B cell (primary cell): ENCODE results near the gene SEM1. TPM values are rescaled to one million over a fixed set of nuclear protein-coding genes. Genes with fewer than 3 reads are reported as not detected.

ENCODE experiments used
- ATAC-seq: fragments of 200-7000 bp; cut with Tn5 transposase; one replicate; pipeline ENCODE4 v1.10.0; 2021; ENCODE audit warnings: low read depth, mild to moderate bottlenecking, moderate number of reproducible peaks, moderate library complexity
- CTCF ChIA-PET: fragments of 350-600 bp; sonication (Branson Sonifier 250); formaldehyde crosslinking; loops from one replicate; lab custom pipeline; 2021; ENCODE audit warnings: antibody characterized with exemption, inconsistent platforms; lab: Charles Lee
- POLR2A ChIA-PET: fragments of 350-600 bp; sonication (Branson Sonifier 250); formaldehyde crosslinking; loops from one replicate; lab custom pipeline; 2021; ENCODE audit warnings: antibody characterized with exemption; lab: Charles Lee
- DNase-seq: peaks from one replicate; pipeline ENCODE4 v3.0.0; 2013
- H2AFZ ChIP-seq: 2 replicates; pipeline ENCODE4 v1.6.1; 2012; ENCODE audit warnings: mild to moderate bottlenecking, low read depth, low read length; ENCODE audit not compliant: insufficient read depth, poor library complexity, severe bottlenecking
- H3K27ac ChIP-seq, 2 donors: 1 replicate in 1 of 2; 2 replicates in 1 of 2; pipeline ENCODE4 v1.5.1; 2012 to 2013; ENCODE audit warnings: low read length in 2 of 2, mild to moderate bottlenecking in 2 of 2, moderate library complexity in 1 of 2
- H3K27me3 ChIP-seq, 4 experiments: fragments of 200-600 bp in 1 of 4; sonication (generic) in 1 of 4; replicated peaks in 1 of 4; 1 replicate in 2 of 4; 2 replicates in 2 of 4; pipeline versions ENCODE4 v1.6.1 to v1.7.0; 2013 to 2016; ENCODE audit warnings: low read length in 3 of 4, mild to moderate bottlenecking in 2 of 4, mixed read lengths in 1 of 4, moderate library complexity in 1 of 4; ENCODE audit not compliant: insufficient read depth in 4 of 4, control insufficient read depth in 3 of 4; ENCODE audit errors: control extremely low read depth in 1 of 4
- H3K36me3 ChIP-seq, 2 experiments: replicated peaks in 1 of 2; 1 replicate in 1 of 2; 2 replicates in 1 of 2; pipeline versions ENCODE4 v1.6.1 to v1.7.1; 2013; ENCODE audit warnings: low read length in 1 of 2; ENCODE audit not compliant: insufficient read depth in 2 of 2, control insufficient read depth in 1 of 2; ENCODE audit errors: control extremely low read depth in 1 of 2, extremely low read depth in 1 of 2
- H3K4me1 ChIP-seq, 2 donors: fragments of 200-600 bp in 1 of 2; sonication (generic) in 1 of 2; 1 replicate in 1 of 2; 2 replicates in 1 of 2; pipeline versions ENCODE4 v1.5.1 to v1.6.1; 2013 to 2017; ENCODE audit warnings: low read length in 2 of 2; ENCODE audit not compliant: control insufficient read depth in 2 of 2, insufficient read depth in 2 of 2
- H3K4me2 ChIP-seq: replicated peaks from 2 replicates; pipeline ENCODE3; 2012; ENCODE audit warnings: mild to moderate bottlenecking, low read depth, low read length; ENCODE audit not compliant: poor library complexity, severe bottlenecking
- H3K4me3 ChIP-seq, 5 experiments: fragments of 200-600 bp in 1 of 5; sonication (generic) in 1 of 5; 1 replicate in 3 of 5; 2 replicates in 2 of 5; pipeline versions ENCODE4 v1.5.1 to v1.7.0; 2011 to 2016; ENCODE audit warnings: low read length in 4 of 5, mild to moderate bottlenecking in 4 of 5, low read depth in 2 of 5, control low read depth in 1 of 5, moderate library complexity in 1 of 5; ENCODE audit not compliant: insufficient read depth in 1 of 5; ENCODE audit errors: control extremely low read depth in 1 of 5, extremely low read depth in 1 of 5
- H3K79me2 ChIP-seq: fragments of 200-600 bp; sonication (generic); one replicate; pipeline ENCODE4 v1.6.0; 2016; ENCODE audit warnings: low read length; ENCODE audit not compliant: control insufficient read depth, insufficient read depth
- H3K9ac ChIP-seq: fragments of 200-600 bp; sonication (generic); 2 replicates; pipeline ENCODE4 v1.6.1; 2017; ENCODE audit warnings: mild to moderate bottlenecking, low read length, moderate library complexity
- H3K9me3 ChIP-seq, 3 donors: one replicate each; pipeline versions ENCODE4 v1.6.1 to v1.7.1; 2013; ENCODE audit warnings: low read length in 2 of 3; ENCODE audit not compliant: control insufficient read depth in 2 of 3, insufficient read depth in 1 of 3; ENCODE audit errors: control extremely low read depth in 1 of 3
- H4K20me1 ChIP-seq: 2 replicates; pipeline ENCODE4 v1.6.0; 2012; ENCODE audit warnings: mild to moderate bottlenecking, low read length; ENCODE audit not compliant: insufficient read depth, control insufficient read depth, poor library complexity, severe bottlenecking
- H3K27ac Mint-ChIP-seq: one replicate; pipeline ENCODE4 v1.8.0; 2021; ENCODE audit warnings: mixed read lengths
- H3K27me3 Mint-ChIP-seq: one replicate; pipeline ENCODE4 v1.8.0; 2021; ENCODE audit warnings: mixed read lengths
- H3K4me1 Mint-ChIP-seq: one replicate; pipeline ENCODE4 v1.8.0; 2021; ENCODE audit warnings: mixed read lengths
- H3K4me3 Mint-ChIP-seq: one replicate; pipeline ENCODE4 v1.8.0; 2021; ENCODE audit warnings: mixed read lengths
- H3K9me3 Mint-ChIP-seq: one replicate; pipeline ENCODE4 v1.8.0; 2022; ENCODE audit warnings: mixed read lengths; ENCODE audit not compliant: insufficient read depth
- EZH2 ChIP-seq: IDR thresholded peaks from 2 replicates; pipeline ENCODE4 v1.6.1; 2012; ENCODE audit warnings: borderline replicate concordance, low read depth, mild to moderate bottlenecking, moderate library complexity, low read length; ENCODE audit not compliant: insufficient read depth, poor library complexity, severe bottlenecking
- WGBS: methylation state at CpG from one replicate; pipeline ENCODE4 v1.1.5; 2013; ENCODE audit warnings: missing lambda C conversion rate; ENCODE audit not compliant: insufficient coverage; 5-methylcytosine and 5-hydroxymethylcytosine counted together
- intact Hi-C: fragments of 100-400 bp; cut with micrococcal nuclease; formaldehyde crosslinking; loops from one replicate; pipeline ENCODE4 v1.10.0; 2022
- polyA plus RNA-seq: library from polyadenylated mRNA; depleted of rRNA; stranded (reverse); fragments of >200 nt; gene quantifications from 2 replicates; pipeline ENCODE4 v1.2.3, GENCODE V29; 2012
- total RNA-seq, 2 donors: library from RNA; stranded (reverse); fragments of 120-200 nt in 1 of 2; gene quantifications; 1 replicate in 1 of 2; 2 replicates in 1 of 2; pipeline versions ENCODE4 v1.2.3 to v1.2.4, GENCODE V29; 2013 to 2022
- TF ChIP-seq, protein P1 (sequence below): fragments of 200-600 bp; IDR thresholded peaks from one replicate; pipeline ENCODE4 v1.8.0; 2022; ENCODE audit warnings: antibody characterized with exemption, mild to moderate bottlenecking

SEM1 gene
- total and polyA plus RNA-seq, 2 donors (not counting 1 experiment from before 2014, with no cell fraction given), result 6.0 to 30.3 TPM

DNA sequence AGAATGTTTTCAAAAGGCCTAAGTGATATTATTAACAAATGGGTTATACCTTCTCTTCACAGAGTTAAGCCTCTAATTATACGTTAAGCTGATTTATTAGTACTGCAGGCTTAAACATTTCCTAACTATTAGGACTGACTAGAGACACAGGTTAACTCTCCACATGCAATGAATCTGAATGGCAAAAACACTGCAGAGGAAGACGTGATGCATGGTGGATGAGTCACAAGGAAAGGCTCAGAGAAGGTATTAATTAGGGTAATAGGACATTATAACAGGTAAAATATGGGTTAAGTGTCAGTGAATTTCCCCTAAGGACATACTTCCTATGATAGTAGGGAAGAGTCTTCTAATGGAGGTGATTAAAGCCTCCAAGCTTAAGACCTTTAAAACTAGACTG, 24.7 kb upstream of the SEM1 start:
- CTCF ChIA-PET, result no interaction called here

DNA sequence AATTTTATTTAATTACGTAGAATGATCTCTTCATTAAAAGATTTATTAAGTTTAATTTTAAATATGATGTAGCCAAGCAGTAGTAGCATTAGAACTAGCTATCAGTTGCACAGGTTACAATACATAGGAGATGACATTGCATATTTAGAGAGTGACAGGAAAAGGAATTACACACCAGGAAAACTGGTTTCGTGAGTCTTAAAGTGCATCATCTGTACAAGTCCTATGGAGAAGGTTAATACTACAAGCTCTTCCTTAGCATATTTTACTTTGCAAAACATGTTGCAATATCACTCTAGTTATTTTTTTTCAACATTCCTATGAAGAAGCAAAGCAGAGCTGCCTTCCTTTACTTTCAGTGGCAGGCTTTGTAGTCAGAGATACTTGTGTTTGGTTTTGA, 20.2 kb upstream of the SEM1 start:
- ChIA-PET POLR2A (no interaction called here), CTCF (no interaction called here)
- Histone ChIP-seq H3K27me3 (peaks cover 0 to 3% (median 0%) of the 10 kb centered on the region in 4 experiments), H2AFZ (no peak overlapping the region), H3K4me2 (no peak overlapping the region), H3K27ac (no peak overlapping the region), H3K9ac (no peak overlapping the region), H3K9me3 (no peaks in the 10 kb centered on the region), H4K20me1 (no peaks in the 10 kb centered on the region), H3K4me1 (no peaks in the 10 kb centered on the region), H3K36me3 (no peaks in the 10 kb centered on the region), H3K4me3 (no peak overlapping the region), H3K79me2 (no peaks in the 10 kb centered on the region)
- Mint-ChIP-seq H3K4me1 (no peaks in the 10 kb centered on the region), H3K27ac (no peak overlapping the region), H3K9me3 (no peaks in the 10 kb centered on the region), H3K4me3 (no peak overlapping the region), H3K27me3 (peaks cover 6% of the 10 kb centered on the region)
- WGBS, result no CpG with 5 or more reads among the region's 2 CpGs
- DNase-seq, result no peak
- TF ChIP-seq EZH2, result no peak
- TF ChIP-seq, protein P1, sequence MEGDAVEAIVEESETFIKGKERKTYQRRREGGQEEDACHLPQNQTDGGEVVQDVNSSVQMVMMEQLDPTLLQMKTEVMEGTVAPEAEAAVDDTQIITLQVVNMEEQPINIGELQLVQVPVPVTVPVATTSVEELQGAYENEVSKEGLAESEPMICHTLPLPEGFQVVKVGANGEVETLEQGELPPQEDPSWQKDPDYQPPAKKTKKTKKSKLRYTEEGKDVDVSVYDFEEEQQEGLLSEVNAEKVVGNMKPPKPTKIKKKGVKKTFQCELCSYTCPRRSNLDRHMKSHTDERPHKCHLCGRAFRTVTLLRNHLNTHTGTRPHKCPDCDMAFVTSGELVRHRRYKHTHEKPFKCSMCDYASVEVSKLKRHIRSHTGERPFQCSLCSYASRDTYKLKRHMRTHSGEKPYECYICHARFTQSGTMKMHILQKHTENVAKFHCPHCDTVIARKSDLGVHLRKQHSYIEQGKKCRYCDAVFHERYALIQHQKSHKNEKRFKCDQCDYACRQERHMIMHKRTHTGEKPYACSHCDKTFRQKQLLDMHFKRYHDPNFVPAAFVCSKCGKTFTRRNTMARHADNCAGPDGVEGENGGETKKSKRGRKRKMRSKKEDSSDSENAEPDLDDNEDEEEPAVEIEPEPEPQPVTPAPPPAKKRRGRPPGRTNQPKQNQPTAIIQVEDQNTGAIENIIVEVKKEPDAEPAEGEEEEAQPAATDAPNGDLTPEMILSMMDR, result no peak
- intact Hi-C loops, result no loop called here
- ATAC-seq, result no peak

More for the DNA sequence above, 24.7 kb upstream of the SEM1 start:
- Histone ChIP-seq H3K9ac (no peak overlapping the region), H3K36me3 (no peaks in the 10 kb centered on the region), H3K4me3 (no peak overlapping the region), H3K4me1 (no peaks in the 10 kb centered on the region), H3K9me3 (no peaks in the 10 kb centered on the region), H2AFZ (no peak overlapping the region), H3K79me2 (no peaks in the 10 kb centered on the region), H4K20me1 (no peaks in the 10 kb centered on the region), H3K27me3 (peaks cover 0 to 4% (median 0%) of the 10 kb centered on the region in 4 experiments), H3K4me2 (no peak overlapping the region), H3K27ac (no peak overlapping the region)
- H3K27ac Mint-ChIP-seq, result no peak overlapping the region
- peaks cover 6% of the 10 kb centered on the region for H3K27me3 Mint-ChIP-seq
- no peaks in the 10 kb centered on the region for H3K9me3 Mint-ChIP-seq
- POLR2A ChIA-PET, result no interaction called here
- no peak overlapping the region for H3K4me3 Mint-ChIP-seq
- DNase-seq (no peak), ATAC-seq (no peak)
- 100% methylated on average over 2 of the region's 2 CpGs for WGBS
- TF ChIP-seq, protein P1, result no peak
- no peak for TF ChIP-seq EZH2
- intact Hi-C loops, result no loop called here
- no peaks in the 10 kb centered on the region for H3K4me1 Mint-ChIP-seq
